Natural killer cell treated with Interleukin-12 subunit alpha and Interleukin-12 subunit beta and Interleukin-15 and Interleukin-18, amount 100 ng/mL, for 72 hours (primary cell): Measurements from ENCODE around the gene PTPN7. TPM values are rescaled to one million over a fixed set of nuclear protein-coding genes. Genes with fewer than 3 reads are reported as not detected.
"Not testable (repeated sequence)": the region's sequence is repeated elsewhere in the genome, so short reads cannot be mapped to it uniquely, and the experiment has no call there.

Experiments
- ATAC-seq, 2 donors: fragments of 150-1000 bp; cut with Tn5 transposase in 1 of 2; sonication (Bioruptor Pico), chemical (Tn5 transposase) in 1 of 2; 2 replicates each; pipeline ENCODE4 v1.10.0; 2021
- DNase-seq: peaks from one replicate; pipeline ENCODE4 v3.0.0; 2022; ENCODE audit warnings: low spot score
- H3K27ac Mint-ChIP-seq, 2 donors: 1 replicate in 1 of 2; 2 replicates in 1 of 2; pipeline ENCODE4 v1.8.0; 2022; ENCODE audit warnings: mixed read lengths in 2 of 2, mild to moderate bottlenecking in 1 of 2, moderate library complexity in 1 of 2
- H3K27me3 Mint-ChIP-seq, 2 donors: 1 replicate in 1 of 2; 2 replicates in 1 of 2; pipeline ENCODE4 v1.8.0; 2022; ENCODE audit warnings: mixed read lengths in 2 of 2
- H3K36me3 Mint-ChIP-seq: one replicate; pipeline ENCODE4 v1.8.0; 2022; ENCODE audit warnings: mixed read lengths
- H3K4me1 Mint-ChIP-seq, 2 donors: 1 replicate in 1 of 2; 2 replicates in 1 of 2; pipeline ENCODE4 v1.8.0; 2022; ENCODE audit warnings: low read depth in 2 of 2, mixed read lengths in 2 of 2, mild to moderate bottlenecking in 1 of 2
- H3K4me3 Mint-ChIP-seq: one replicate; pipeline ENCODE4 v1.8.0; 2022; ENCODE audit warnings: mixed read lengths
- H3K9me3 Mint-ChIP-seq: 2 replicates; pipeline ENCODE4 v1.8.0; 2022; ENCODE audit warnings: mixed read lengths
- total RNA-seq, 2 donors: library from RNA; stranded (reverse); gene quantifications; one replicate each; pipeline ENCODE4 v1.2.3, GENCODE V29; 2022

Gene PTPN7
- total RNA-seq, 2 donors from 2014 or later, result 227 to 312 TPM

DNA sequence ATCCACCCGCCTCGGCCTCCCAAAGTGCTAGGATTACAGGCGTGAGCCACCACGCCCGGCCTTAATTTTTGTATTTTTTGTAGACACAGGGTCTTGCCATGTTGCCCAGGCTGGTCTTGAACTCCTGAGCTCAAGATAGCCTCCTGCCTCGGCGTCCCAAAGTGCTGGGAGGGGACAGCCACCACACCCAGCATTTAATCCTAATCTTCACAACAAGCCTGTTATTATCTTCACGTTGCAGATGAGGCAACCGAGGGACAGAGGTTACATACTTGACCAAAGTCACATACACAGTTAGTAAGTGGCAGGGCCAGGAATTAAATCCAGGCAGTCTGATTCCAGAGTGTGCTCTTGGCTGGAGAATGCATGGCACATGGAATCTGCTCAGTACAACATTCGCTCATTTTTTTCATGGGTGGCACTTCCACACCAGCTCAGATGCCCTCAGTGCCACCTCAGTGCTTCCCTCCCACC is 42.5 kb downstream of the PTPN7 start:
- no peaks in the 10 kb centered on the region for H3K4me1 Mint-ChIP-seq
- no peaks in the 10 kb centered on the region for H3K9me3 Mint-ChIP-seq
- H3K27me3 Mint-ChIP-seq, result peaks cover 10 to 13% of the 10 kb centered on the region in 2 donors
- no peak for ATAC-seq
- no peaks in the 10 kb centered on the region for H3K36me3 Mint-ChIP-seq
- H3K27ac Mint-ChIP-seq, result no peak overlapping the region
- no peak for DNase-seq
- H3K4me3 Mint-ChIP-seq, result no peak overlapping the region

DNA sequence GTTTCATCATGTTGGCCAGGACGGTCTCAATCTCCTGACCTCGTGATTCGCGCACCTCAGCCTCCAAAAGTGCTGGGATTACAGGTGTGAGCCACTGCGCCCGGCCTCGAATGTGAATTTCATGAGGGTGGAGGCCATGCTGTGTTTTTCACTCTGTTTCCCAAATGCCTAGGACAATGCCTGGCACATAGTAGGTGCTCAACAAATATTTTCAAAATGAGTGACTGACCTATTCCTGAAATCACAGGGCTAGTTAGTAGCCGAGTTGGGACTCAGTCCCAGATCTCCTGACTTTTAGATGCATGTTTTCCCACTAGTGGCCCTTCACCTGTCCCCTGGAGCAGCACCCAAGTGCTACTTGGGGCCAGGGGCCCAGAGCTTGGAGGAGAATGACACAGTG is 44.1 kb downstream of the PTPN7 start:
- Mint-ChIP-seq H3K27me3 (peaks cover 4 to 7% of the 10 kb centered on the region in 2 donors), H3K4me1 (no peaks in the 10 kb centered on the region), H3K27ac (no peak overlapping the region), H3K36me3 (no peaks in the 10 kb centered on the region), H3K9me3 (no peaks in the 10 kb centered on the region), H3K4me3 (no peak overlapping the region)
- ATAC-seq, result no peak
- DNase-seq, result no peak

DNA sequence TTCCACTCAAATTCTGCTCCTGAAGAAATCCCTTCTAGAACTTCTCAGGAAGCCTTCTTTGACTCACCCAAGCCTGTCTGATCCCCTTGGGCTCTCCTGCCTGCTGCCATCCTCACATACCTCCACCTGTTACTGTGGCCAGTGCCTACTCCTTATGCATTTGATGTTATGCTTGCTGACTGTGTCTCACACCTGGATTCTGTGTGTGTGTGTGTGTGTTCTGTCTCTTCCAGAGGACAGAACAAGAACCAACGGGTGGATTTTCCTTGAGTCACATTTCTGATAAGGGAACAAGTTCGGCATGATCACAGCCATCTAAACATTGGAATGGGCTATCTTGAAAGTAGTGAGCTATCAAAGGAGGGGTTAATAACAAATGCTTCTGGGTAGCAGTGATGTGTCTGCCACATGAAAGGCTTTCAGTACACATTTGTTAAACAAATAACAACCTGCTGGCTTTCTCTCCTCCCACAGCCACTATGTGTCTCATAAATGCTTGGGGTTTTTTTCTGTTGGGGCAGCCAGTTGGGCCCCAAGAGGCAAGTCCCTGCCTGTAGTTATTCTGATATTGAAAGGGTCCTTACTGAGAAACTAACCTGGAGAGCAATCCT is 46.6 kb downstream of the PTPN7 start:
- Mint-ChIP-seq H3K27ac (no peak overlapping the region), H3K4me3 (no peak overlapping the region), H3K27me3 (peaks cover 4 to 5% of the 10 kb centered on the region in 2 donors), H3K9me3 (no peaks in the 10 kb centered on the region), H3K36me3 (no peaks in the 10 kb centered on the region), H3K4me1 (no peaks in the 10 kb centered on the region)
- DNase-seq (no peak), ATAC-seq (no peak)

DNA sequence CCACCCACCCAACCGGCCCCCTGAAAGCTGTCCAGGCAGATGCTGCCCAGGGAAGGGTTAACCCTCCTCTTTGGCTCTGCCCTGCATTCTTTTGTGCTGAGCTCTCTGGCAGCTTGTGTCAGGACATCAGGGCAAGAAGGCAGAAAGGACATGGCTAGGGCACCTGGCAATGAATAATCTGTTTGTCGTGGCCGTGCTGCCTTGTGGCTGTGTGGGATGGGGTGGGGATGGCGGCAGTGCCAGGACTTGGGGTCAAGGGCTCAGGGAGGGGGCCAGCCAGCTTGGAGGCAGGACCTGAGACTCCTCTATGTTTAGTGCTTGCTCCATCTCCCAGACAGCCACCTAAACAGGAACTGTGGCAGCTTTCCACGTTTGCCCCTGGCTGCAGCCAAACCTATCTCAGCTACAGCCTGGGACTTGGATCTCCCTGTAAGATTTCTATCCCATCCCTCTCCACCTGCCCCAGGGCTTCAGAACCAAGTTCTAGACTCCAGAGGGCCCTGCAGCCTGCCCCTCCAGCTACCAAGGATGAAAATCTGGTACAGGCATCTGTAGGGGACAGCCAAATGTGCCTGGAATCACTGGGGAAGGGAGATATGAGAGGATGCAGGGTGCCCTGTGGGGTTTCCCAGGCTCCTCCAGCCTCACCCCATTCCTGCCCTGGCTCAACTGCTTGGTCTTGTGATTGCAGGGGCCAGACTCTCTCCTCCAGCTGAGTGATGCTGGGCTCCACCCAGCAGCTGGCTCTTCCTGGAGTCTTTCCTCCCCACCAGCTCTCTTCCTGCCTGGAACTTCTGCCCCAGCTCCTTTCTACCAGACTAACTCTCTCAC is 47.3 kb downstream of the PTPN7 start:
- Mint-ChIP-seq H3K4me3 (no peak overlapping the region), H3K9me3 (no peaks in the 10 kb centered on the region), H3K27ac (no peak overlapping the region), H3K36me3 (no peaks in the 10 kb centered on the region), H3K27me3 (peaks cover 4 to 5% of the 10 kb centered on the region in 2 donors), H3K4me1 (no peaks in the 10 kb centered on the region)
- DNase-seq, result no peak
- no peak for ATAC-seq

DNA sequence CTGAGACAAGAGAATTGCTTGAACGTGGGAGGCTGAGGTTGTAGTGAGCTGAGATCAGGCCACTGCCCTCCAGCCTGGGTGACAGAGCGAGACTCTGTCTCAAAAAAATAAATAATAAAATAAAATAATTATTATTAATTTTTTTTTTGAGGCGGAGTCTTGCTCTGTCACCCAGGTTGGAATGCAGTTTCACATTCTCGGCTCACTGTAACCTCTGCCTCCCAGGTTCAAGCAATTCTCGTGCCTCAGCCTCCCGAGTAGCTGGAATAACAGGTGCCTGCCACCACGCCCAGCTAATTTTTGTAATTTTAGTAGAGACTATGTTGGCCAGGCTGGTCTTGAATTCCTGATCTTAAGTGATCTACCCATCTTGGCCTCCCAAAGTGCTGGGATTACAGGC is 48.8 kb downstream of the PTPN7 start:
- H3K4me3 Mint-ChIP-seq, H3K4me1 Mint-ChIP-seq, H3K36me3 Mint-ChIP-seq, H3K27ac Mint-ChIP-seq, H3K27me3 Mint-ChIP-seq, ATAC-seq, H3K9me3 Mint-ChIP-seq, DNase-seq: not testable (repeated sequence)

DNA sequence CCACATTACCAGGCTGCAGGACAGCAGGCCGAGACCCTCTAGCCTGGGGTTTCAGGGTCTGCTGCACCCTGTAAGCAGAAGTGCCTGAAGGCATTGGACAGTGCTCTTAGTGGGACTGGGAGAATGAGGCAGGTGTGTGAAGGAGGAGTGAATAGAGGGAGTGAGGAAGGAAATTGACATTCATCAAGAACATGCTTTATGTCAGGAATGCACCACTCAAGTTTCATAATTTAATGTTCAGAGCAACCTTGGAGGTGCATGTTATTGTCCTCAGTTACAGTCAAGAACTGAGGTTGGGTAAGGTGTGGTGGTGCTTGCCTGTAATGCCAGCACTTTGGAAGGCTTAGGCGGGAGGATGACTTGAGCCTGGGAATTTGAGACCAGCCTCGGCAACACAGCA is 49.4 kb downstream of the PTPN7 start:
- Mint-ChIP-seq H3K27me3 (peaks cover 4 to 5% of the 10 kb centered on the region in 2 donors), H3K9me3 (no peaks in the 10 kb centered on the region), H3K36me3 (no peaks in the 10 kb centered on the region), H3K27ac (no peak overlapping the region), H3K4me1 (no peaks in the 10 kb centered on the region), H3K4me3 (no peak overlapping the region)
- DNase-seq (no peak), ATAC-seq (no peak)

DNA sequence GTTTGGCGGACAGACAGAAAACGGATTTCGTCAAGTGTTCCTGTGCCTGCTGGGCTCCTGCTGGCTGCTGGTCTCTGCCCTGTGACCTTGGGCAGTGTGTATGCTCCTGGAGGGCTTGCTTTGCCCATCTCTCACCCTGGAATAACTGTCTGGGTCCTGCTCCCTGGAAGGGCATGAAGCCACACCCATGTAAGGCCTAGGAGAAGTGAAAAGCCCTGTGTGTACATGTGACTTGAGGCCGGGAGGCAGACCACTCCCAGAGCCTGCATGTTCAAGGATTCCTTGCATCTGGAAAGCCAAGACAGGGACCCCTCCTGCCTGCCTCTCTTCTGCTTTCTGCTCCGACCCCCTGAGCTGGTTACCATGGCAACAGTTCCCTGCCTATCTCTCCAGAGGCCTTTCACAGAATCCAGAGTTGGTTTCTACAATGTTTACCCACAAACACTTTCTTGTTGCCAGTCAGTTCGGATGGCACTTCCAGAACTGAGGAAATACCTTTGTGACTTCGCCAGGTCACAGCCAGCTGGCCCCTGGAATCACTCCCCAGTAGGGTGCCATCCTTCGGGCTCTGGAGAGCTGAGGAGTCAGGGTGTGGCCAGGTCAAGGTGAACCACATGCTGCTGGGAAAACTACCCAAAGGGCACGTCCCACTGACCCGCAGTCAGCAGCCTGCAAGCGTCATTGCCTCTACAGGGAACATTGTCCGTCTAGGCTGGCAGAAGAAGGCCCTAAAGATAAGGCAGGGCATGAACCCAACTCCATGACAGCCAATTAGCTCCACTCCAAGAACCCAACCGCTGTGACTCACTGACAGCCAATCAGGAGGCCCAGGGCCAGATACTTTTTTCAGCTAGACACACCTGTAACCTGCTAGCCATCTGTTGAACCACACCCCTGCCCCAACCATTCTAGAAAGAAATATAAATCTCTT is 52.3 kb downstream of the PTPN7 start:
- ATAC-seq, result no peak

DNA sequence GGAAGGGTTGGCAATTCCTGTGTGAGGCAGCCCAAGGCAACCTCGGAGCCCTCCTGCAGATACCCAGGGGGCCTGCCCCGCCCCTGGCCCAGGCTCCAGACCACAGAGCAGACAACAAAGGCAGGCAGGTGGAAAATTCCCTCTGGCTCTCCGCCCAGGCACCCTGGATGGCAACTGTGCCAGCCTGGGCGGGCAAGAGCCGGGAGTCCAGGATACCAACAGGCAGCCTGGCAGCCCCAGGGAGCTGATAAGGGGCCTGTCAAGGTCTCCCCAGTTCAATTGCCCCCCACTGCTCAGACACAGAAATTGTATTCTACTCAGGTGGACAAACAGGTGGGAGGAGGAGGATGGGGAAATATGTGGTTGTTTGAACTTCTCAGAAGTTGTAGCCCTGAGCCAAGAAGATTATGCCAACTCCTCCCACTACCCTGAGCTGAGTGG is 53.1 kb downstream of the PTPN7 start:
- no peaks in the 10 kb centered on the region for H3K4me1 Mint-ChIP-seq
- no peak overlapping the region for H3K4me3 Mint-ChIP-seq
- H3K36me3 Mint-ChIP-seq, result no peaks in the 10 kb centered on the region
- H3K9me3 Mint-ChIP-seq, result no peaks in the 10 kb centered on the region
- DNase-seq, result no peak
- peaks cover 0 to 3% of the 10 kb centered on the region in 2 donors for H3K27me3 Mint-ChIP-seq
- ATAC-seq, result no peak
- H3K27ac Mint-ChIP-seq, result no peak overlapping the region

More for the DNA sequence above, 52.3 kb downstream of the PTPN7 start:
- Mint-ChIP-seq H3K27me3 (peaks cover 0 to 3% of the 10 kb centered on the region in 2 donors), H3K4me3 (no peak overlapping the region), H3K36me3 (no peaks in the 10 kb centered on the region), H3K4me1 (no peaks in the 10 kb centered on the region), H3K27ac (no peak overlapping the region), H3K9me3 (no peaks in the 10 kb centered on the region)
- DNase-seq, result no peak

DNA sequence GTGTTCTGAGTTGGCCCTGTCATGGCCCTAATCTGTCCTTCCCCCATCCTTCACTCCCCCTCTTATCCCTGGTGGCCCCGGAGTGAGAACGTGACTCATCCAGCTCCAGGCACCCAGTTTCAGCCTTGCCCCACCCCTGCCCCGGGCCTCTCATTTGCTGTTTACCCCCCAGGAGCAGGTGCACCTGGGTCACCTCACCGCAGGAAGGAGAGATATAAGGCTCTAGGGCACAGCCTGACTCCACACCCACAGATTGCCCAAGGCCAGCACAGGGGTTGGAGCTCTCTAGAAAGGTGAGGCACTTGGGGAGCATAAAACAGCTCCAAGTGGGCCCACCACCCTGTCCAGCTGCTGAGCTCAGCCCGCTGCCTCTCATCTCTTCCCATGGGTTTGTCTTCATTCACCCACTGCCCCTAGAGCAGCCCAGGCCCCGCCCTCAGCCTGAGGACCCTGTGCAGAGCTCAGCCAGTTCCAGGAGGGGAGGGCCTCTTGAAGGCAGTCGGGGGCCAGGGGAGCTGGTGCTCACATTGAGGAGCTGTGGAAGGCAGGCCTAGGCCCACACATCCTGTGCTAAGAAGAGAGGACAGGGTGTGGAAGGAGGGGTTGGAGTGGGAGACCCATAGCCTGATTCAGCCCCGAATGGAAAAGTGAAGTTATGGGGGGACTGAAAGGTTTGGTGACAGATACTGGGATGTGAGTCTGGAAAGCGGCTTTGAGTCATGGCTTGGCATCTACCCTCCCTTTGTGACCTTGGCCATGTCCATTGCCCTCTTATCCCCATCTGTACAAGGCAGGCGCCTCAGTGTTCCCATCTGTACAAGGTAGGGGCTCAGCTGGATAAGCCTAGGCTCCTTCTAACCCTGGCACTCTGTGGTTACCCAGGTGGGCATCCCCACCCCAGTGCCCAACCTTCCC is 53.8 kb downstream of the PTPN7 start:
- no peak overlapping the region for H3K27ac Mint-ChIP-seq

DNA sequence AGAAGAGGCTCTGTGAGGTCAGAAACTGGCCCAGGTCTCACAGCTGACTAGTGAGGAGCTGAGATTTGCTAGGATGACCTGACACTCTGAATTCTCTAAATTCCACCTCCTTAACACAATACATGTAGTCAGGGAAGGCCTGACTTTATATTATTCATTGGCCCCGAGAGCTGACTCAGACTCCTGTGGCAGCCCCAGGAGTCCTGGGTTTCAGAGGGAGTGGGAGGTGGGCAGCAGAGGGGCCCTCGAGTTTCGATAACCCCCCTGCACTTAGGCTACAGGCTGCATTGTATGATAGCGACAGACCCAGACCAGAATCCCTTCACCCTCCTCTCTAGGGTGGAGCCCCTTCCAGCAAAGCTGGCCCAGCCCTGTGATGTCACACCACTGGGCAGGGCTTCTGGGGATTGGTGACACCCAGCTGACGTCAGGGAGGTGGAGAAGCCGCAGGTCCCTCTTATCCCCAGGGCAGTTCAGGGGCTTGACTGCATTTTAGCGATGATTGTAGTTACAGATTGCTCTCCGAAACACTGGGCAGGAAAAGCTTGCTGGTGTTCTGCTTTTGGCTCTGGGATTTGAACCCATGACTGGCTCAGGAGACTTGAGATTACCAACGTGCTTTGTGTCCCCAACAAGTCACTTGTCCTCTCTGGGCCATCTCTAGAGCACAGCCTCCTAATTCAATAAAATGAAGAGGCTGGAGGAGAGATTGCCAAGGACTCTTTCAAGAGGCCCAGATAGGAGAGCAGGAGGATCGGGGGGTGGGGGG is 54.6 kb downstream of the PTPN7 start:
- H3K4me1 Mint-ChIP-seq, result no peaks in the 10 kb centered on the region

More for the DNA sequence above, 53.8 kb downstream of the PTPN7 start:
- H3K4me1 Mint-ChIP-seq, result no peaks in the 10 kb centered on the region
- H3K27me3 Mint-ChIP-seq, result peaks cover 0 to 3% of the 10 kb centered on the region in 2 donors
- no peak overlapping the region for H3K4me3 Mint-ChIP-seq
- ATAC-seq, result peak in 1 of 2 donors; percentile 38
- no peak for DNase-seq
- H3K9me3 Mint-ChIP-seq, result no peaks in the 10 kb centered on the region
- H3K36me3 Mint-ChIP-seq, result no peaks in the 10 kb centered on the region

DNA sequence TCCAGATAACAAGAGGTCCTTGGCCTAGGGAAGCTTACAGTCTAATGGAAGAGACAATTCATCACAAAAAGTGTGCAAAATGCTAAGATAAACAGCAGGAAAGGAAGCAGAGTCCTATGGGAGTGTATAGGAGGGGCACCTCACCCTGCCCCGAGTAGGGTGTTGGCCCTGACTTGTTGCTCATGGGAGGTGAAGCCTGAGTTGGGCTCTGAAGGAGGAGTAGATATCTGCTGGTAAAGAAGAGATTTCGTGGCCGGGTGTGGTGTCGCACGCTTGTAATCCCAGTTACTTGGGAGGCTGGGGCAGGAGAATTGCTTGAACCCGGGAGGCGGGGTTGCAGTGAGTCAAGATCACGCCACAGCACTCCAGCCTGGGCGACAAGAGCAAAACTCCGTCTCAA is 56.3 kb downstream of the PTPN7 start:
- H3K9me3 Mint-ChIP-seq, result no peaks in the 10 kb centered on the region
- H3K4me3 Mint-ChIP-seq, result no peak overlapping the region
- no peak for ATAC-seq
- H3K4me1 Mint-ChIP-seq, result no peaks in the 10 kb centered on the region
- peaks cover 0 to 3% of the 10 kb centered on the region in 2 donors for H3K27me3 Mint-ChIP-seq
- no peak overlapping the region for H3K27ac Mint-ChIP-seq
- no peak for DNase-seq
- no peaks in the 10 kb centered on the region for H3K36me3 Mint-ChIP-seq

More for the DNA sequence above, 54.6 kb downstream of the PTPN7 start:
- DNase-seq (no peak), ATAC-seq (no peak)
- Mint-ChIP-seq H3K27ac (no peak overlapping the region), H3K4me3 (no peak overlapping the region), H3K9me3 (no peaks in the 10 kb centered on the region), H3K27me3 (peaks cover 0 to 3% of the 10 kb centered on the region in 2 donors), H3K36me3 (no peaks in the 10 kb centered on the region)

DNA sequence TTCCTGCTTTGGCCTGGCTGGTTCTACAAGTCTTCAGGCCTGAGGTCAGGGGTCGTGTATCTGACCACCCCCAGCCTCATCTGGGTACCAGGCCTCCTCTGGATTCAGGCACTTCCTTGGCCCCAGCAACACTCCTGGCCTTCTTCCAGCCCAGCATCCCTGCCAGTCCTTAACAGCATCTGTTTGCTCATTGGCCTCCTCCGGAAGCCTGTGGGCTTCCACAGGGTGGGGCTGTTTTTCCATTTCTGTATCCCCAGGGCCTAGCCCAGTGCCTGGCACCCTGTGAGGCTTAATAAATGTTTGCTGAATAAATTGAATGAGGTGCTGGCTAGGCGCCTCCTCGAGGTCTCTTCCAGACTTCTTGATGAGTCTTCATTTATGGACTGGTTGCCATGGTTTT is 59.2 kb downstream of the PTPN7 start:
- Mint-ChIP-seq H3K27ac (no peak overlapping the region), H3K4me1 (no peaks in the 10 kb centered on the region), H3K36me3 (no peaks in the 10 kb centered on the region), H3K4me3 (no peak overlapping the region), H3K9me3 (no peaks in the 10 kb centered on the region), H3K27me3 (peaks cover 0 to 3% of the 10 kb centered on the region in 2 donors)
- ATAC-seq (peak in 1 of 2 donors; percentile 40), DNase-seq (no peak)
